Fibroblast of villous mesenchyme (primary cell): ENCODE data around the gene TNFSF4. TPM values are rescaled to one million over a fixed set of nuclear protein-coding genes. Genes with fewer than 3 reads are reported as not detected.

Source experiments
- DNase-seq: peaks from one replicate; pipeline ENCODE4 v3.0.0-alpha.2; 2010; ENCODE audit warnings: low read depth
- H3K4me3 ChIP-seq: 2 replicates; pipeline ENCODE4 v1.5.1; 2011; ENCODE audit warnings: low read depth, mild to moderate bottlenecking, low read length
- total RNA-seq: library from RNA; depleted of rRNA; stranded (reverse); fragments of >200 nt; gene quantifications from 2 replicates; pipeline ENCODE4 v1.2.3, GENCODE V29; 2012
- TF ChIP-seq, protein P1 (sequence below): IDR thresholded peaks from 2 replicates; pipeline ENCODE4 v1.5.1; 2012; ENCODE audit warnings: low read depth, mild to moderate bottlenecking, low read length; ENCODE audit not compliant: insufficient read depth

Gene TNFSF4, protein sequence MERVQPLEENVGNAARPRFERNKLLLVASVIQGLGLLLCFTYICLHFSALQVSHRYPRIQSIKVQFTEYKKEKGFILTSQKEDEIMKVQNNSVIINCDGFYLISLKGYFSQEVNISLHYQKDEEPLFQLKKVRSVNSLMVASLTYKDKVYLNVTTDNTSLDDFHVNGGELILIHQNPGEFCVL
- total RNA-seq = 45.1 and 127 TPM in 2 replicates

DNA sequence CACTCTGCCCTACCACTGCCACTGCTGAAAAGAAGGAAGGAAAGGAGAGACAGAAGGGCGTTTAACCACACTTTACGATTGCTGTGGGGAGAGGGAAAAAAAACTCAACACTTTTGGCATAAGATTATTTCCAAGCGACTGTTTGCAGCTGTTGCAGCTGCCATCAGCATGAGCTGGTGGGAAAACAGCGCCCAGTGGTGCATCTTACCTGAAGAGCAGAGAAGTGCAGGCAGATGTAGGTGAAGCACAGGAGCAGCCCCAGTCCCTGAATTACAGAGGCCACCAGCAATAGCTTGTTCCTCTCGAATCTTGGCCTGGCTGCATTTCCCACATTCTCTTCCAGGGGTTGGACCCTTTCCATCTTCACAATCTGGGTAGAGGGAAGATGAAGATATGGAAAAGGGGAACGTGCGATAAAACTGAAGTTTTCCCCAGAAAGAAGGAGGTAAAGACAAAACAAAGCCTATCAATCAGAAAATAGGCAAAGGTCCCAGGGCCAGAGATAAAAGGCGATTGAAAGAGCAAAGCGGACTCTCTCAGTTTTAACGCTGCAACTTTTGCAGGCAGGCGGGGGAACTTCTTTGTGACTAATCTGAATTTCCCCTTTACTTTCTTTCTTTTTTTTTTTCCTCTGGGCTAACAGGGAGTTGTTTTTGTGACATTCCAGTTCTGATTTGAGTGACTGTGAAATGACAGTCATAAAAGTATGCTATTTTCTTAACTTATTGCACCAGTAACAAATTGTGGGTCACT lies at the start of gene TNFSF4:
TSS of gene TNFSF4 (minus strand) at position 516 of the 753 bp plus-strand sequence. CDS start at position 361, 155 bp downstream.
- TF ChIP-seq, protein P1, sequence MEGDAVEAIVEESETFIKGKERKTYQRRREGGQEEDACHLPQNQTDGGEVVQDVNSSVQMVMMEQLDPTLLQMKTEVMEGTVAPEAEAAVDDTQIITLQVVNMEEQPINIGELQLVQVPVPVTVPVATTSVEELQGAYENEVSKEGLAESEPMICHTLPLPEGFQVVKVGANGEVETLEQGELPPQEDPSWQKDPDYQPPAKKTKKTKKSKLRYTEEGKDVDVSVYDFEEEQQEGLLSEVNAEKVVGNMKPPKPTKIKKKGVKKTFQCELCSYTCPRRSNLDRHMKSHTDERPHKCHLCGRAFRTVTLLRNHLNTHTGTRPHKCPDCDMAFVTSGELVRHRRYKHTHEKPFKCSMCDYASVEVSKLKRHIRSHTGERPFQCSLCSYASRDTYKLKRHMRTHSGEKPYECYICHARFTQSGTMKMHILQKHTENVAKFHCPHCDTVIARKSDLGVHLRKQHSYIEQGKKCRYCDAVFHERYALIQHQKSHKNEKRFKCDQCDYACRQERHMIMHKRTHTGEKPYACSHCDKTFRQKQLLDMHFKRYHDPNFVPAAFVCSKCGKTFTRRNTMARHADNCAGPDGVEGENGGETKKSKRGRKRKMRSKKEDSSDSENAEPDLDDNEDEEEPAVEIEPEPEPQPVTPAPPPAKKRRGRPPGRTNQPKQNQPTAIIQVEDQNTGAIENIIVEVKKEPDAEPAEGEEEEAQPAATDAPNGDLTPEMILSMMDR = no peak
- H3K4me3 ChIP-seq = peak within 1 kb of the TSS; percentile 62
- DNase-seq = peak; percentile 79

DNA sequence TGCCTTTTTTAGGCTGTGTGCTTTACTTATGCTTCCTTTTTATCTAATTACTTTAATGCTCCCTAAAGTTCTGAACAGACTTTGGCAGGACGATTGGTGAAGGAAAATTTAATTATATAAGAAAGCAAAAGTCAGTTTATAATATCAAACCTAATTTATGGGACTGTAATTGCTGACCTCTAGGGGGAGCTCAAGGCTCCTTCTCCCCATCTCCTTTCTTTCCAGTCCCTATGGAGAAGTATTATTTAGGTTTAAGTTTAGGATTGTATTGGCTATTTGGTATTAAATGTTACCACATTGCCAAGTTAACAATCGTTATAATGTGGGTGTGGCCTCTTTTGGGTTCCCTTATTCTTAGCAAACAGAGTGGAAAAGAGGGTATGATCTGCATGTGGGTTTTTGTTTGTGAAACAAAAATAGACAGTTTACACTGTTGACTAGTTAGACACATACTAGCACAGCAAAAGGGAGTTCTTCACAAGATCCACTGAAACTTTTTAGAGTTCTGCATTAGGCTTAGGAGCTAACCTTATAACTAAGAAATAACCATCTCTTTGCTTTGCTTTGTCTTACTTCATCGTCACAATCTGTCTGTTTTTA lies 48.2 kb upstream of the TNFSF4 start:
- TF ChIP-seq, protein P1 = peak; percentile 82
- DNase-seq = peak; percentile 65
- H3K4me3 ChIP-seq = no peak overlapping the region

DNA sequence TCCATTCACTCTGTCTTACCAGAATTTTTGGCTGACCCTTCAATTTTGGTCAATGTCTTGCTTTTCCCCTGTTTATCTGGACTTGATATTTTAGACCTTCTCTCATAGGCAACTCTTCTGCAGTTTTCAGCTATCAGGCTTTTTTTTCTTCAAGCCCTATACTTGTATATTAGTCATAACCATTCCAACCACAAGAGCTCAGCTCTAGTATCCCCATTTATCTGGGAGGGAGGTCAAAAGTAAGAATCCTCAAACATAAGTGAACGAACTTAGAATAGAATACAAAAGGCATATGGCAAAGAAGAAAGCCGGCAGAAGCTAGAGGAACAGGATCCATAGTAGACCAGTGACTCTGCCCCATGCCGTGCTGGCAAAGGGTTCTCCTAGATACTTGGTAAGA lies 45.9 kb upstream of the TNFSF4 start:
- DNase-seq = peak; percentile 33
- H3K4me3 ChIP-seq = no peak overlapping the region
- TF ChIP-seq, protein P1 = no peak

DNA sequence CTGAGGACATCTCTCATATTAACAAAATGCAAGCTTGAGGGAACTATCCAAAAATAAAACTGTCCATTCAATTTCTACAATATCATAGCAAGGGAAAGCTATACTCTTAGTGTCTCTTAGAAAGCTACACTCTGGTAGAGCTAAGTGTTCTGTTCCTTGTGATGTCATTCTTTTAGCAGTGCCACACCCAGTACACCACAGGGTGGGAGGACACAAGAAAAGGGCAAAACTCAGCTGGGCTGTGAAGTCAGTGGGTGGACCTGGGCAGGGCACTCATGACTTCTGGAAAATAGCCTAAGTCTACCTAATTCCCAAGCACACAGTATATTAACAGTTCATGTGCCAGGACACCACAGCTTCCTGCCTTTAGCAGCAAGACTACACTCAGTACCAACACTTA lies 42.2 kb upstream of the TNFSF4 start:
- peak; percentile 31 for DNase-seq
- TF ChIP-seq, protein P1 = no peak
- no peak overlapping the region for H3K4me3 ChIP-seq

DNA sequence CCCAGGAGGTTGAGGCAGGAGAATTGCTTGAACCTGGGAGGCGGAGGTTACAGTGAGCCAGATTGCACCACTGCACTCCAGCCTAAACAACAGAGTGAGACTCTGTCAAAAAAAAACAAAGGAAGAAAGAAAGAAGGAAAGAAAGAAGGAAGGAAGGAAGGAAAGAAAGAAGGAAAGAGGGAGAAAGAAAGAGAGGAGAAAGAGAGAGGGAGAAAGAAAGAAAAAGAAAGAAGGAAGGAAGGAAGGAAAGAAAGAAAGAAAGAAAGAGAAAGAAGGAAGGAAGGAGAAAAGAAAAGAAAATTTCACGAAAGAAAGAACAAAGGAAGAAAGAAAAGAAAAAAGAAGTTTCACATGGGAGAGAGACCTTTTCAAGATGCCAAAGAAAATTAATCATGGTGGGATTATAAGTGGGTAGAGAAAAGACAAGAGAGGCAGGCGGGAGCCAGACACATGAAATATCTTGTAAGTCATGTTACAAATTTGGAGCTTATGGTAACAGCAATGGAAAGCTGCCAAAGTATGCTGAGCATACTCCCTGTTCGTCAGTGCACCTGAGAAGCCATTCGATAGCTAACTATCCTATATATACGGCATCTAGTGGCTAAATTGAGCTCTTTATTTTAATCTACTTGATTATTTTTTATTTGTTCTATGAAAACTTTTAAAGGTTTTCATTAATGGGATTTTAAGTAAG lies 41.3 kb upstream of the TNFSF4 start:
- TF ChIP-seq, protein P1 = no peak
- H3K4me3 ChIP-seq = no peak overlapping the region
- DNase-seq = no peak

DNA sequence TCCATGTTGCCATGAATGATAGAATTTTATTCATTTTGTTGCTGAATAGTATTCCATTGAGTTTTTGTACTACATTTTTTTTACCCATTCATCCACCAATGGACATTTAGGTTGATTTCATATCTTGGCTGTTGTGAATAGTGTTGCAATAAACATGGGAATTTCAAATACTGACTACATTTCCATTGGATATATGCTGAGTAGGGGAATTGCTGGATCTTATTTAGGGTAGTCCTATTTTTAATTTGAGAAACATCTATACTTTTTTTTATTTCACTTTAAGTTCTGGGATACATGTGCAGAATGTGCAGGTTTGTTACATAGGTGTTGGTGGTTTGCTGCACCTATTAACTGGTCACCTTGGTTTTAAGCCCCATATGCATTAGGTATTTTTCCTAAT lies 38.8 kb upstream of the TNFSF4 start:
- TF ChIP-seq, protein P1 = no peak
- no peak overlapping the region for H3K4me3 ChIP-seq
- DNase-seq = no peak
